22Rv1 (cell line): Measurements from ENCODE around the gene TMEM117.

ENCODE experiments used
- CTCF ChIP-seq: fragments of 450-650 bp; IDR thresholded peaks from 2 replicates; pipeline ENCODE4 v1.5.1; 2017; ENCODE audit warnings: mild to moderate bottlenecking
- ZFX ChIP-seq: fragments of 450-650 bp; IDR thresholded peaks from 2 replicates; pipeline ENCODE4 v1.6.1; 2017; ENCODE audit warnings: antibody characterized with exemption, borderline replicate concordance

GRCh38 chr12:44295958-44296623 lies 460.2 kb downstream of the TMEM117 start:
- TF ChIP-seq CTCF (no peak), ZFX (no peak)
